Measurements from ENCODE around the gene COL1A2.

Gene COL1A2

DNA sequence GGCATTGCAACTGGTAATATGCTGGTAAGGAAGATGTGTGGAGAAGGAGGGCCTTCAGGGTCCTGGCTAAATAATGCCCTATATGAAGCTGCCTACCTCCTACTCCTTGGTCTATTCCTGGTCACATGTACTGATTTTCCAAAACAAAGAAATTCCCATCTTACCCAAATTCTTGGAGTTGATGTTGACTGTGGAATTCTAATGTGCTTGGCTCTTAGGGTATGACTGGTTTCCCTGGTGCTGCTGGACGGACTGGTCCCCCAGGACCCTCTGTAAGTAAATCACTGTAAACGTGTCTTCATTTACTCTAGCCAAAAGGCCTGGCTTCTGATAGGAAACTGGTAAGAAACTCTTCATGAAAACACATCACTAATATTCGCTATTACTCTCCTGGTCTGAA, 27.0 kb downstream of the COL1A2 start:
- no peak for DNase-seq
- no peaks in the 10 kb centered on the region for H3K36me3 ChIP-seq
- TF ChIP-seq, protein P1, sequence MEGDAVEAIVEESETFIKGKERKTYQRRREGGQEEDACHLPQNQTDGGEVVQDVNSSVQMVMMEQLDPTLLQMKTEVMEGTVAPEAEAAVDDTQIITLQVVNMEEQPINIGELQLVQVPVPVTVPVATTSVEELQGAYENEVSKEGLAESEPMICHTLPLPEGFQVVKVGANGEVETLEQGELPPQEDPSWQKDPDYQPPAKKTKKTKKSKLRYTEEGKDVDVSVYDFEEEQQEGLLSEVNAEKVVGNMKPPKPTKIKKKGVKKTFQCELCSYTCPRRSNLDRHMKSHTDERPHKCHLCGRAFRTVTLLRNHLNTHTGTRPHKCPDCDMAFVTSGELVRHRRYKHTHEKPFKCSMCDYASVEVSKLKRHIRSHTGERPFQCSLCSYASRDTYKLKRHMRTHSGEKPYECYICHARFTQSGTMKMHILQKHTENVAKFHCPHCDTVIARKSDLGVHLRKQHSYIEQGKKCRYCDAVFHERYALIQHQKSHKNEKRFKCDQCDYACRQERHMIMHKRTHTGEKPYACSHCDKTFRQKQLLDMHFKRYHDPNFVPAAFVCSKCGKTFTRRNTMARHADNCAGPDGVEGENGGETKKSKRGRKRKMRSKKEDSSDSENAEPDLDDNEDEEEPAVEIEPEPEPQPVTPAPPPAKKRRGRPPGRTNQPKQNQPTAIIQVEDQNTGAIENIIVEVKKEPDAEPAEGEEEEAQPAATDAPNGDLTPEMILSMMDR (IDR thresholded peaks at IDR 0.05; ENCODE audit: low read depth, low read length): no peak

DNA sequence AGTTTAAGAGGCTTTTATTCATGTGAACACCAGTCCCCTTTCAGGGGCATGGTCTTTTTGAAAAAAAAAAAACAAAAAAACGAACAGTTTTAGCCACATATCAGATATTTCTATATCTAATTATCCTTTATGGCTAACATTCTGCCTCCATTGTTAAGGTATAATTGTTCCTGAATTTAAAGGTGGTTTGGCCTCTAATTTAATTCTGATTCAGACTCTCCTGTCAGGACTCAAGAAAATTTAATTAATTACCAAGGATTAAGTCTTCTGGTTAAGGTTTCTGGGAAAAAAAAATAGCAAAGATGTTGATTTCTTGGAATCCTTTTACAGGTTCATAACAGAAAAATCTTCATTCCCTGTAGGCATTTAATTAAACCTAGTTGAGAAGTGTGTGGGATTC, 27.4 kb downstream of the COL1A2 start:
- DNase-seq: no peak
- no peak overlapping the region for H3K4me3 ChIP-seq (ENCODE audit: low read depth, low read length)
- no peaks in the 10 kb centered on the region for H3K9me3 ChIP-seq
- no peaks in the 10 kb centered on the region; the same call in 1 of the 2 replicates for H3K27me3 ChIP-seq
- peaks cover 6% of the 10 kb centered on the region; the same call in 1 of the 2 replicates for H3K4me1 ChIP-seq
- no peaks in the 10 kb centered on the region for H3K36me3 ChIP-seq
- TF ChIP-seq, protein P1 (IDR thresholded peaks at IDR 0.05; ENCODE audit: low read depth, low read length): no peak

More for the DNA sequence above, 27.0 kb downstream of the COL1A2 start:
- Histone ChIP-seq H3K27me3 (no peaks in the 10 kb centered on the region; the same call in 1 of the 2 replicates), H3K9me3 (no peaks in the 10 kb centered on the region), H3K4me3 (ENCODE audit: low read depth, low read length) (no peak overlapping the region), H3K4me1 (peaks cover 6% of the 10 kb centered on the region; the same call in 1 of the 2 replicates)

DNA sequence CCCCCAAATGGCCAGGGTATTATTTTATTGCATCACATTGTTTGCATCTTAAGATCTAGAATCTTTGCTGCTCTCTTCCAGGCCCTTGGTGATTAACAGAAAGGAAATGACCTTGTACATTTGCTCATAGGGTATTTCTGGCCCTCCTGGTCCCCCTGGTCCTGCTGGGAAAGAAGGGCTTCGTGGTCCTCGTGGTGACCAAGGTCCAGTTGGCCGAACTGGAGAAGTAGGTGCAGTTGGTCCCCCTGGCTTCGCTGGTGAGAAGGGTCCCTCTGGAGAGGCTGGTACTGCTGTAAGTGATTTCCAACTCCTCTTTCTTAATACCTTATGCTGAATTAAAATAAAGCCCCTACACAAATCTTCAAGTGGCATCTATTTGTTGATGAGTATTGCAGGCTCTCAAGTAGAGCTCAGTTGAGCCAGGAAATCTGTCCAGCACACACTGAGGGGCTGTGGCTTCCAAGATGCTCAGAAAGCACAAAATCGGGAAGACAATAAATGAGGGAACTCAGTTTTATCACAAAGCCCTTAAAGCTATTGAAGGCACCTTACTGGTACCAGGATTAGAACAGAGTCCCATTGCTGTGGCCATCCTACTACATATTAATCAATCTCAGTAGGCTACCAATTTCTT, 28.2 kb downstream of the COL1A2 start:
- no peak for DNase-seq
- no peaks in the 10 kb centered on the region for H3K36me3 ChIP-seq
- peaks cover 6% of the 10 kb centered on the region; the same call in 1 of the 2 replicates for H3K4me1 ChIP-seq
- no peaks in the 10 kb centered on the region for H3K9me3 ChIP-seq
- H3K27me3 ChIP-seq: no peaks in the 10 kb centered on the region; the same call in 1 of the 2 replicates
- no peak overlapping the region for H3K4me3 ChIP-seq (ENCODE audit: low read depth, low read length)
- TF ChIP-seq, protein P1 (IDR thresholded peaks at IDR 0.05; ENCODE audit: low read depth, low read length): no peak

DNA sequence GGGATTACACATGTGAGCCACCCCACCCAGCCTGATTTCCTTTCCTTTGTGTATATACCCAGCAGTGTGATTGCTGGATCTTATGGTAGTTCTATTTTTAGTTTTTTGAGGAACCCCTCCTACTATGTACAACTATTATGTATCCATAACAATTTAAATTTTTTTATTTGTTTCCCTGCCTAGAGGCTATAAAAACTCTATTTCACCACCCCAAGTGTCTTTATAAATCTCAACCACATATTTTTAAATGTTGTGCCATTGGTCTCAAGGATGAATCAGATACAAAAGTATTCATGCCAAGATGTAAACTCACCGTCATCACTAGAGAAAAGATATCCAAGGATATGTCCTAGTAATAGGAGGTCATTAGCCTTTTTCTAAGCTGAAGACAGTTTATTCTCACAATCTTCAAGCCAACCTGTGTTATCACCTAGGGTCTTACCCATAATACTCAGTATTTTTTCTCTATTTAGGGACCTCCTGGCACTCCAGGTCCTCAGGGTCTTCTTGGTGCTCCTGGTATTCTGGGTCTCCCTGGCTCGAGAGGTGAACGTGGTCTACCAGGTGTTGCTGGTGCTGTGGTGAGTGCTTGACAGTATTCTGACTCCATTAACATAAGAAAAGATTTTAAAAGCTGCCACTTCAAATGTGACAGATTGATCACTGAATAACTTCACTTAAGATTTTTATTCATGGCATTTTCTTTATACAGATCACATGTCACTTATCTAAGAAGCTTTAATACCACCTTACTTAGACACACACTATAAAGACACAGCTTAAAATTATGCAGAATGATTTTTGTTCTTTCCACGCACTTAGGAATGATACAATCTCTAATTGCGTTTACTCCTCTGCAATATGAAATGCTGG, 29.4 kb downstream of the COL1A2 start:
- H3K4me1 ChIP-seq: peaks cover 6% of the 10 kb centered on the region; the same call in 1 of the 2 replicates
- no peak for DNase-seq
- H3K4me3 ChIP-seq (ENCODE audit: low read depth, low read length): no peak overlapping the region
- no peaks in the 10 kb centered on the region for H3K9me3 ChIP-seq
- TF ChIP-seq, protein P1 (IDR thresholded peaks at IDR 0.05; ENCODE audit: low read depth, low read length): no peak
- no peaks in the 10 kb centered on the region for H3K36me3 ChIP-seq
- H3K27me3 ChIP-seq: no peaks in the 10 kb centered on the region; the same call in 1 of the 2 replicates

DNA sequence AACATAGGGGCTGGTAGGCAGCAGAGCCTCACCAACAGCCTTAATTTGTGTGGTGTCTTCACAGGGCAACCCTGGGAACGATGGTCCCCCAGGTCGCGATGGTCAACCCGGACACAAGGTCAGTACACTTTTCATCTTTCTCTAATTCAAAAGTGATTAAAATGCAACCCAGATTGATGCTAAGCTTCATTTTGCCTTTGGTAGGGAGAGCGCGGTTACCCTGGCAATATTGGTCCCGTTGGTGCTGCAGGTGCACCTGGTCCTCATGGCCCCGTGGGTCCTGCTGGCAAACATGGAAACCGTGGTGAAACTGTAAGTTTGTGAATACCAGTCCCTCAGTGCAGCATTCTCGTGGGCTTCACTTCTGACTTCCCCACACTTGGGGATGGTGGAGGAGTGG, 30.9 kb downstream of the COL1A2 start:
- TF ChIP-seq, protein P1 (IDR thresholded peaks at IDR 0.05; ENCODE audit: low read depth, low read length): no peak
- no peaks in the 10 kb centered on the region for H3K9me3 ChIP-seq
- H3K36me3 ChIP-seq: no peaks in the 10 kb centered on the region
- H3K4me3 ChIP-seq (ENCODE audit: low read depth, low read length): no peak overlapping the region
- H3K4me1 ChIP-seq: peaks cover 6% of the 10 kb centered on the region; the same call in 1 of the 2 replicates
- no peaks in the 10 kb centered on the region for H3K27me3 ChIP-seq
- no peak for DNase-seq

Data from BE2C (cell line).